ENCODE results near the gene PEX6.

- TF ChIP-seq CTCF (IDR thresholded peaks at IDR 0.05; ENCODE audit: low read length) (no peak), EZH2phosphoT487 (IDR thresholded peaks at IDR 0.05; ENCODE audit: low read length) (no peak), EZH2 (optimal IDR thresholded peaks at IDR 0.05; ENCODE audit: low read depth, low read length) (no peak)
Measured at GRCh38 chr6:42971746-42972327, 7.1 kb downstream of the PEX6 start.

Data from MM.1S (cell line).